NCI-H1048 (cell line): Measurements from ENCODE around the gene DCP1B.
A peak's percentile ranks its signal among the peaks of the same experiment; 100 is the strongest.

Experiments
- DNase-seq: peaks from one replicate; lab custom pipeline; 2025; lab: John Stamatoyannopoulos, UW

DCP1B gene

DNA sequence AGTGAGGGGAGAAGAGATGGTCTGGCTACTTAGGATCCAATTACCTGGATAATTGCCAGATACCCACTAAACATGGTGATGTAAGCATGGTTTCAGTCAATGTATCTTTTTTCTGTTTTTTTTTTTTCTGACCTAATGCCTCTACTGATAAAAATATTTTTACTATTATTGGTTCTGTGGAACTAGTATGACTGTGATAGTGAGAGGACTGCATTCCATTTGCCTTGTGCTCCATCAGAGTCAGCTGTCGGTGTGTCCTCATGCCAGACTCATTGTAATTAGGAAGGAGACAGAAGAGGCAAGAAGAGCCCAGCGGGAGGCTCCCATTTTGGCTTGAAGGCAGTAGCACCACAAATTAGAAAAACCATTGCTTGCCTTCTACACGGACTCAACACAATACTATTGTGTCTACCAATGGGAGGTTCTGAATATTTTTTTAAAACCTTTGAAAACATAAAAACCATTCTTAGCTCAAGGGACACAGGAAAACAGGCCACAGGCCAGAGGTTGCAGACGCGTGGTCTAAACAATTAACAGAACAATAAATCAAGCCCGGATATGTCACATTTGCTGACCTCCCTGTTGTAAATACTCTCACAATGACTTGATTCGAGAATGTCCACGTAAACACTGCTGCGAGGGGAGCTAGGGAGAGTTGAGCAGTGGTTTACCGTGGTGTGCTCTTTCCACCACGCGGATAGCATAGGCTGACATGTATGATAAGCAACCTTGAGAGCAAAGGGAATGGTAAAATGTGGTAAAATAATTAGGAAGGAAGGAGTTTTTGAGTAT lies 13.5 kb upstream of the DCP1B start:
- no peak for DNase-seq

DNA sequence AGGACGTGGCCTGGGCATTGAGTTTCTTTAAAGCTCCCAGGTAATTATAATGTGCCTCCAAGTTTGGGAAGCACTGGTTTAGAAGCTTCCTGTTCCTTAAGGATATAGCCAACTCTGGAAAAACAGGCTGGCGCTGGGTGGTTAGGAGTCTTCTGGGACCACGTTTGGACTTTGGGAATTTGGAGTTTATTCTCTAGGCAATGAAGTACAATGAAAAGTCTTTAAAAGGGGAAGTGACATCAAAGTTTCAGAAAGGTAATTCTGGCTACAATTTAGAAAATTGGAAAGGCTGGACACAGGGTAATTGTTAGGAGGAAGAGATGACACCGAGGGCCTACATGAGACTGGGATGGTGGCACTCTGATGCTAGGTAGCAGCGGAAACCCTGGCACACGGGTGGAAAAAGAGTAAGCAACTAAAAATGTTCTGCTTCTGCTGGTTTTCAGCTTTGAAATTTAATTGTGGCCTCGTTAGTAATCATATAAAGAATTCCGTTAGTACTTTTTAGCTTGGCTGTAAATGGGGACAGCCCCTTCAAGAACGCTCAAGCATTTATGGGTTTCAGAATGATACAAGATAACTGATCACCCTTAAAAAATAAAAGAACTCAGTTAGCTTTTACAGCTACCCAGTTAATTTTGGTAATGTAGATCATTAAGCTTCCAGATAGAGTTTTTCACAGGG lies 12.7 kb upstream of the DCP1B start:
- no peak for DNase-seq

DNA sequence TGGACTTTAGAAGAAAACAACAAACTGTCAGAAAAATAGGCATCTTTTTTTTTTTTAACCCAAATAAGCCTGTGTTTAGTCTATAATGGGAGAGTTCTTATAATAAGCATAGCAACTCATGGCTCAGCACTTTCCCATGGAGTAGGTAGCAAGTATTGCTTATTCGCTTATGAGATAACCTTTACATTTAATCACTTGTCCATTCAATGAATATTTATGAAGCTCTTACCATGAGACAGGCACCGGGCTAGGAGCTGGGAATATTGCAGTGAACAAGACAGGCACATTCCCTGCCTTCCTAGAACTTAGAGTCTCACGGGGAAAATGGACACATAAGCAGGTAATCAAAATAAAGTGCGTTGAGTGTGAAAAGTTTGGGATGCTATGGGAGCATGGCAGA lies 10.0 kb upstream of the DCP1B start:
- DNase-seq: no peak

DNA sequence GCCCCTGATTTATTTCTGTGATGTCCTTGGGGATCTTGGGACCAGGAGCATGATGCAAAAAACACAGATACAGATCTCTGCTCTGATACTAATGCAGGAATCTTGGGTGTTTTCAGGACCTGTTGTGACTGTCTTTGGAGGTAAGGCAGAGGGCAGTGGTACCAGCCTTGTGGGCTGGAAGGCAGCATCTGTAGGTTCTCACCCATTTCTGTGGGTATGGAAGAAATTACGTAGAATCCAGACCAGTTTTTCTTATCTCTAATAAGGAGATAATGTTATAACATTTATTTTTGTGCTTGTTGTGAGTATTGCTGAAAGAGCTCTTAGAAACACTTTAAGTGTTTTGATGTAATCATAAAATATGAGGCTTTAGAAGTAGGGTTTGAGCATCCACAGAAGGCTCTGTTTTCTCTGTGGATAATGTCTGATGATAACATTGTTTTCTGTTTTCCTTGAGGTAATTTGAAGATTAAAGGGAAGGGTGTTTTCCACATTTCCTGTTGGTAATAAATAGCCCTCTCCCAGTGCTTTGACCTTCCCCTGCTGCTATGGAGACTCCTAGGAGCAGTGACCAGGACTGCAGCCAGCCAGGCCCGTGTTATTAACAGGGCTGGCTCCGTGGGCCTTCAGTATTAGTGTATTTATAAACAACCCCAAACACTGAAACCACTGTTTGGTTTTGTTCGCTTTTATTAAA lies 9.4 kb upstream of the DCP1B start:
- DNase-seq: no peak

DNA sequence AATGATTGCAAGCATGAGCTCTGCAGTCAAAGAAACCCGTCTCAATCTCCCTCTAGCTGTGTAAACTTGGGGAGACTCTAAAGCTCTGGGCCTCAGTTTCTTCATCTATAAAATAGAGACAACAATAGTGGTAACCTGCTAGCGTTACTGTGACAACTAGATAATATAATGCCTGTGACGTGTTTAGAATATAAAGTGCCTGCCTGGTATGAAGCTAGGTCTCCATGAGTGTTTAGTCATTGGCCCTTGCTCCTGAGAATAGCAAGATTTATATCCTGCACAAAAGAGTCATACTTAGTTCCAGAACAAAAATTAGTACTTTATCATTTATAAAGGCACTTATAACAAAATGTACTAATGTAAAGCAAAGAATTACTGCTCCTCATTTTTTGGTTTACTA lies 8.8 kb upstream of the DCP1B start:
- DNase-seq: no peak

DNA sequence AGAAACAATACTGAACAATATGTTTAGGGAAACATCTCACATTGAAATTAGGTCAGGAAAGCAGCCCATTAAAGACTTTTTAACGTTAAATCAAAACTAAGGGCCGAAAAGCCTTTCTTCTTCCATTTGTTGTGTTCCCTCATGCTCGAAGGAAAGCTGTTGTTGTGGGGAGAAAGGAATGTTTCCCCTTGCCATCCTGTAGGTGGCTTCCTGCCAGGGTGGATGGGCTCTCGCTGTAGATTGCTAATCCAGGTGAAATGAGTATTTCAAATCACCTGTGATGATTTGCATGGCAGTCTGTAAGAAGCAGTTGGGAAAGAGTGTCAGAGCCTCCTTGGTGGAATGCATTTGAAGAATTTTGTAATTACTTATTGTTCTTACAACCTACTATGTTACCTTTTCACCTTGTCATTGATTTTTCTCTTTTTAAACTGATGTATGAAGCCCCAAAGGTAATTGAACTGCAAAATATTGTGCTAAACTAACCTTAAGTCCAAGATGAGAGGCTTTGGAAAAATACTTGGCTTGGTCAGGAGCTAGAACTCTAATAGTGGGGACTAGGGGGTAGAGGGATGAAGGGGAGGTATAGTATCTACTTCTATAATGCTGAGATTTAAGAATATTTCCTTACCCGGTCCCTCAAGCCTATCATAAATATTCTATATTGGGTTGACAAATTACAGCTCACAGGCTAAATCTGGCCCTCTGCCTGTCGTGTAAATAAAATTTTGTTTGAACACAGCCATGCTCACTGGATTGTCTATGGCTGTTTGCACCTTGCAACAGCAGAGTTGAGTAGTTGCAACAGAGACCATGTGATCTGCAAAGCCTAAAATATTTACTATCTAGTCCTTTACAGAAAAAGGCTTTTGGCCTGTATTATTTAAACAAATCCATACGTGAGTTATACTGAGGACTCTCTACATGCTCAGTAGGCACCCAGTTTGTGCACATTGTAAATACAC lies 7.7 kb upstream of the DCP1B start:
- no peak for DNase-seq

DNA sequence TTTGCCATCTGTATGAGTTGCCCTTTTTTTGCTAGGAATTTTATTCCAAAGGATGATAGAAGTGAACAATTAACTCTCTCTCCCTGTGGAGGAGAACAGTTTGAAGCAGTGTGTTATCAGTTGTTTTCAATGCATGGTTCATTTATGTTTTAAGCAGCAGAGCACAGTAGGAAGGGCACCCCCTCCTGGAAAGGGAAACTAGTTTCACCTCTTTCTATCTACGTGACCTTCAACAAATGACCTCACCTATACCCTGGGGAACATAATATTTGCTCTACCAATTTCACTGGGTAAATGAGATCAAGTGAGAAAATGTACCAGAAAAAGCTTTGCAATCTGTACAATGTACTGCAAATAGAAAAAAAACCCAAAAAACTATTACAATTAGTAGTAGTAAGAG lies 5.4 kb upstream of the DCP1B start:
- no peak for DNase-seq

DNA sequence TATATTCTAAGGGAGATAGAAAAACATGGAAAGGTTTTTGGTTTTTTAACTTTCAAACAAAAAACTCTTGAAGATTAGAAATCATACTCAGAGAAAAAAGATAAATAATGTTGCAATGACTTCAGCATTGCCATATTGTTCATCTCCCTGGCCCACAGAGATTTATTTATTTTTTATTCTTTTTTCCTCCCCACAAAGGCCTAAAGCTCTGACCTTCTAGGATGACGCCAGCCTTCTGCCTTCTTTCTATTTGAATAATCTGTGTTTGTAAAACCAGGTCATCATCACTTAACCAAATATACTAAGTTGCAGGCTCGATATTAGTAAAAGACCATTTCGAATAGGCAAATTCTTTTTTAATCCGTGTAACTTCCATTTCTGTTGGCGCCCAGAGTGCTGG lies 4.4 kb upstream of the DCP1B start:
- peak; percentile 17 for DNase-seq

DNA sequence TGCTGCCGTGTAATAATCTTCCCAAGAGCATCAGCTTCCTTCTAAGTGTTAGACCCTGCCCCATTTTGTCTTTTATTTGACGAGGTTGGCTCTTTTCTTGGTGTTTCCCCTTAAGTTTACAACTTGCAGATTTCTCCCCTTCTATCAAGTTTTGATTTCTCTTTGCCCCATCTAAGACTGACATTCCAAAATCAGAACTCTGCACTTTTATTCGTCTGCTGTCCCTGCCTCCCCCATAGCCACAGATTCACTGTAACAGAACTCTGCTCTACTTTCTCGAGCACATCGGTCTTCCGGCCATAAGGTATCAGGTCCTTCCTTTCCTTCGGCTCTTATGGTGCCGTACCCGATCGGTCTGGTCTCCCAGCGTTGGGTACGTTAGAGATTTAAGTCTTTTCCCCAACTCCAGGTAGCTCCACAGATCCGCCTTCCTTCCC lies 563 bp downstream of the DCP1B start:
- no peak for DNase-seq

DNA sequence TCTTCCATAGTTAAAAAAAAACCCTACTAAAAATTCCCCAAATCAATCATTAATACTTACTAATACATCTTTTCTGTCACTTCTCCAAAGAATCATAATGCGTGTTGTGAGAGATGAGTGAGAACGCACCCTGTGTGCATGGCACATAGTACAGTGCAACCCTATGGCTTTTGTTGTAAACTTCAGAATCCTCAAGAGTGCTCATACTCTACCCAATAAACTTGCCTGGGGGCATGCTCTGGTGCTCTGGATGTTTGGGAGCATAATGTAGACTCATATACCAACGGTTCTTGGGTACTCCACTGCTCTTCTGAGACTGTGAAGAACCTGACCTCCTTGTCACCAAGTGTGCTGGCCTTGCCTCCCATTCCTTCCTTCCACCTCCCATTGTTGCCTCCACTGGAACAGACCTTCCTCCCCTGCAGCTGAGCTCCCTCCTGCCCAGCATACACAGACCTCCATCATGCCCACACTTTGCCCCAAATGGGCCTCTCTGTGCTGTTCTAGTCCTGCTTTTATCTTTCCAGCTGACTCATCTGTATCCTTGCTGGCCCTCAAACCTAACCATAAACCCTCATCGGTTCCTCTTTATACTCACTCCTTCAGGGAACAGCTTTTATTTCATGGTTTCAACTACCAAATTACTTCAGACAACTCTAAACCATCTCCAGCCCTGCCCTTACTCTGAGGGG lies 8.9 kb downstream of the DCP1B start:
- no peak for DNase-seq

DNA sequence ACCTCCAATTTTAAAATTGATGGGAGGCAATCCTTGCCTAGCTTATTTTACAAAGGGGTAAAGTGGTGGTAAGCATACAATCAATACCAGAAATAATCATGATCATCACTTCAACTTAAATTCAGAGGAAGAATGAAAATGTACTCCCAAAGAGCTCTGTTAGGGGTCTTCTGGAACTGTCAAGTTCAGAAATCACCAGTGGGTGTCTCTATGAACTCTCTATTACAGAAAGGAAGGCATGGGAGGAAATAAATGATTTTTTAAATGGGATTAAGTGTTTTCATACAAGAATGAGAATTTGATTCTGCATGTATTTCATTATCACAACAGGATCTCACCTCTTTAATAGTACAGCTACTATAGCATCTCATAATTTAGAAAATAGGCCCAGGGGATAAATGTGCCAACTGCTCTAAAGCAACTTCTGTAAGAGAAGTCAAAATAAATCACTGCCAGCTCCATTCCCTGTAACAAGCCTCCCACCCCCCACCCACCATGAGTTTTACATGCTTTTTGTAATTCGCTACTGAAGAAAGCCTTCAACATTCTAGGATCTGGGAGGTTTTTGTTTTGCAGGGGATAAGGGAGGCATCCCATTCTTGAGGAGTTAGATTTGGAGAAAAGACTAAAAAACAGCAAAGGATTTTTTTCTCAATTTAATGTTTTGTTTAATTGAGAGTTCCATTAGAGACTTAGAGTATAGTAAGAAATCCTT lies 9.7 kb downstream of the DCP1B start:
- no peak for DNase-seq

DNA sequence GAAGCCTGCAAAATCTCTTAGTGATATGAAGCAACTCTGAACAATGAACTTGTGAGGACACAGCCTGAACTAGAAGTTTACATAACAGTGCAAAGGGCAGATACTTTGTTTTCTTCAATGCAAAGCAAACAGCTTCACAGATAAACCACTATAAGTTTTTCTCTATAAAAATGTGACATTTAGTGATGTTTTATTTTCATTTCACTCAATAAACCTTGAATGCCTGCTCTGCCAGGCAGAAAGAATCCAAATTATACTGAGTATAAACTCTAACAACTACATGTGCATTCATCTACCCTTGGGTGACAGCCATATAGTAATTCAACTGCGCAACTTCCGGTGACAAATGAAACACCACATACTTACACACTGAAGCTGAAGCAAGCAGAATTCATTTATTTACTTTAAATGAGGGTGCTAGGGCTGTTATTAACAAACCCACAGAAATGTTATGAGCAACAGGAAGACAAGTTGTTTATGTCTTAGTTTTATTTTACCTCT lies 10.3 kb downstream of the DCP1B start:
- no peak for DNase-seq

DNA sequence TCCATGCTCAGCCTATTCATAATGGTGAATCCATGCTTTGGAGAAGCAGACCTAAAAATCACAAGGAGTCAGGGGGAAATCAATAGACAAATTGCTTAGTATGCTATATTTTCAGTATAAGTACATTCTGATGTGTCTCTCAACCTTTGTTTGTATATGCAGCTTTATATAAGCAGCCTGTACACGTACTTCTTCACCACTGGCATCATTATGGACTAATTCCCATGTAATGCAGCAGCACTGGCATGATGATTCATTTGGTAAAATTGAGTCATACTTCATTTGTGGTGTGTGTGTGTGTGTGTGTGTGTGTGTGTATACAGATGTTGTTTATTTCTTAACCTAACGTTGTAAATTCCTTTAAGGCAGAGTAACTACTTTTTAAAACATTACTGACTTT lies 10.9 kb downstream of the DCP1B start:
- DNase-seq: no peak

DNA sequence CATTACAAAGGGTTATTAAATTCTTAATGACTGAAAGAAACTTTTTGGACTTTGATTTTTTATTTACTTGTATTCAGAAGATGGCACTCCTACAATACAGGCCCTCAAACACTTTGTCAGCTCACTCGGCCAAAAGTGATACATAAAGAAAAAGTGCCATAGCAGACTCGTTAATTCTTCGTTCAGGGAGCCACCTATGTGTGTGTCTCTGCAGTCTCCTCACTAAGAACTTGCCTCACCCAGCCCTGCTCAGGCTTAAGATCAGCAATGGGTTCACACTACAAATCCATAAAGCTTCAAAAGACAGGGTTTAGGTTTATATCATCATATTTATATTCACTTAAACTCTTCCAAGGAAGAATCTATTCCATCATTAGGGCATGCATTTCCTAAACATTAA lies 11.5 kb downstream of the DCP1B start:
- DNase-seq: no peak

DNA sequence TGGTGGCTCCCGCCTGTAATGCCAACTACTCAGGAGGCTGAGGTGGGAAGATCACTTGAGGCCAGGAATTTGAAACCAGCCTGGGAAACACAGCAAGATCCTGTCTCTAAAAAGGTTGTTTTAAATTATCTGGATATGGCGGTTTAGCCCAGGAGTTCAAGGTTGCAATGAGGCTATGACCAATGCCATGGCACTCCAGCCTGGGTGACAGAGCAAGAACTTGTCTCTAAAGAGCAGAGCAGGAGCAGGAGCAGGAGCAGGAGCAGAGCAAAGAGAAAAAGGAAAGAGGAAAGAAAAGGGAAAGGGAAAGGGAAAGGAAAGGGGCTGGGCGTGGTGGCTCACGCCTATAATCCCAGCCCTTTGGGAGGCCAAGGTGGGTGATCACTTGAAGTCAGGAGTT lies 15.1 kb downstream of the DCP1B start:
- no peak for DNase-seq

DNA sequence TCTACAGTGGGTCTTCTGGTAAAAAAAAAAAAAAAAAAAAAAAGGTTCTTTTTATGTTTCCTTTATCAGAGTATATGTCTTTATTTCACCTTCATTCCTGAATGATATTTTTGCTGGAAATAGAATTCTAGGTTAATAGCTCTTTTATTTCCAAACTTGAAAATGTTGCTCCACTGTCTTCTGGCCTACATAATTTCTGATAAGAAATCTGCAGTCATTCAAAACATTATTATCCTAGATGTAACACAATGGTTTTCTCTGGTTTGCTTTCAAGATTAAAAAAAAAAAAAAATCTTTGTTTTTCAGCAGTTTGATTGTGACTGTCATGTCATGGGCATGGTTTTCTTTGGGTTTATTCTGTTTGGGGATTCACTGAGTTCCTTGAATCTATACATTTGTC lies 19.5 kb downstream of the DCP1B start:
- DNase-seq: no peak

DNA sequence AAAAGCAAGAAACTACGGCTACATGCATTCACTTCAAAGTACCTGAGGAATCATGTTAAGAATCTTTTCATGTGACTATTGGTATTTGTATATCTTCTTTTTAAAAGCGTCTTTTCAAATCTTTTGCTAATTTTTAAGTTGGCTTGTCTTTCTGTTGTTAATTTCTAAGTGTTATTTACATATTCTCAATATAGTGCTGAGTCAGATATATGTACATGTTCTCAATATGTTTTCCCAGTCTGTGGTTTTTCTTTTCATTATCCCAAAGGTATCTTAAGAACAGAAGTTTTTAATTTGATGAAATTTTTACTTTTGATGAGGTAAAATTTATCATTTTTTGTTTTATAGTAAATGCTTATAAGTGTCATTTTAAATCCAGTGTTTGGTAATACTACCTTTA lies 24.0 kb downstream of the DCP1B start:
- no peak for DNase-seq

DNA sequence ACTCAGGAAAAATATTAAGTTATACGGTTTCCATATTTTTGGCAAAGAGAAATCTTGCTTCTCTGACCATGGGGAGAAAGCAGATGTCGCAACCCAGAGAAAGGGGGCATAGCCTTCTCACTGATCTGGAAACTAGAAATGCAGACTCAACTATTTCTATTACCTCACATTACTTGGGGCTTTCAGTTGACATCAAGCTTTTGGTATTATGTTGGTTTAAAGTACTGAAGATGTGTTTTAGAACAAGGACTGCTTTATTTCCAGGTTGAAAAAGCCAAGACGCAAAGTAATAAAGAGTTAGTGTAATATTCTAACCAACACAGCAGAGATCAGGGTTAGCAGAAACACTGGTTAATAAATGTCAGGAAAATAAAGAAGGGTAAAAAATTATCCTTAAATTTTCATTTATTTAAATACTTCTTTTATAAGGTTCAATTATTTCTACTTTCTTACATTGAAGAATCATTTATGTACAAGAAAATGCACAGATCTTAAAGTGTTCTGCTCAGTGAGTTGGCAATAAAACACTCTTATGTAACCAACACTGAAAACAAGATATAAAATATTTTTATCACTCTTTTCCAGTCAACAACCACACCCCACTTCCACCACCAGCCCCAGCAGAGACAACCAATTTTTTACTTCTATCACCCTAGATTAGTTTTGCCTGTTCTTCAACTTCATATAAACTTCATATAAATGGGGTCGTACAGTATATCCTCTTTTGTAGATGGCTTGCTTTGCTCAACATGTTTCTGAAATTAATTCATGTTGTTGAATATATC lies 26.0 kb downstream of the DCP1B start:
- no peak for DNase-seq

DNA sequence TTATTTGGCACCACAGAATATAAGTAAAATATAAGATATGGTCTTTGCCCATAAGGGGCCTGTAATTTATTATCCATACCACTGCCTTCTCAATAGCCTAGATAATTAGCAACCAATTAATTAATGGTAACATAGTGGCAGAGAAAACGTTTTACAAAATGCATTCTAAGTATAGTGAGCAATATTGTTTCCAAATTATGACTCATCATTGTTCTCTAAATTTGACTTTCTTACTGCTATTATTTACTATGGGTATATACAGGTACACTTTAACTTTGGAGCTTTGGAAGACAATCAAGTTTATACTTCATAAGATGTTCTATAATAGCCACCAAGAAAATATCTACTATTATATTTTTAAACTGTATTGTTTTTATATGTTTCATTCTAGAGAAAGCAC lies 26.7 kb downstream of the DCP1B start:
- DNase-seq: no peak

DNA sequence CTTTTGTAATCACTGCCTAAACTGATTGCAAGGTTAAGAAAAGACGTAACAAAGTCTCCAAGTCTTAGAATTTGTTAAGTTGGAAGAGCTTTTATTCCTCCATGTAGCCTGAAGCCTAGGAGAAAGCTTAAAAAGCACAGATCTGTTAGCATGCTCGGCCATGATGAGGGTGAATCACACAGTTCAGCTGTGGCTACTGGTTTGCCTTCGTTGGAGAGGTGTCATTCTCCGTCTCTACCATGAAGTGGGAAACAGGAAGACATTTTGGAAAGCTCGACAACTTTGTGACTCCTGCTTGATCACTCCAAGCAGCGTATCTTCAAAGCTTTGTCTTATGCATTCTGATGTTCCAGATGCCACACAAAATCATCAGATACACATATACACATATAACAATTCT lies 27.1 kb downstream of the DCP1B start:
- no peak for DNase-seq
